B cell (primary cell): ENCODE measurements around the gene CCM2. TPM values are rescaled to one million over a fixed set of nuclear protein-coding genes. Genes with fewer than 3 reads are reported as not detected.

Source experiments
- ATAC-seq: fragments of 200-7000 bp; cut with Tn5 transposase; one replicate; pipeline ENCODE4 v1.10.0; 2021; ENCODE audit warnings: low read depth, mild to moderate bottlenecking, moderate number of reproducible peaks, moderate library complexity
- CTCF ChIA-PET: fragments of 350-600 bp; sonication (Branson Sonifier 250); formaldehyde crosslinking; loops from one replicate; lab custom pipeline; 2021; ENCODE audit warnings: antibody characterized with exemption, inconsistent platforms; lab: Charles Lee
- POLR2A ChIA-PET: fragments of 350-600 bp; sonication (Branson Sonifier 250); formaldehyde crosslinking; loops from one replicate; lab custom pipeline; 2021; ENCODE audit warnings: antibody characterized with exemption; lab: Charles Lee
- DNase-seq: peaks from one replicate; pipeline ENCODE4 v3.0.0; 2013
- H2AFZ ChIP-seq: 2 replicates; pipeline ENCODE4 v1.6.1; 2012; ENCODE audit warnings: mild to moderate bottlenecking, low read depth, low read length; ENCODE audit not compliant: insufficient read depth, poor library complexity, severe bottlenecking
- H3K27ac ChIP-seq, 2 donors: 1 replicate in 1 of 2; 2 replicates in 1 of 2; pipeline ENCODE4 v1.5.1; 2012 to 2013; ENCODE audit warnings: low read length in 2 of 2, mild to moderate bottlenecking in 2 of 2, moderate library complexity in 1 of 2
- H3K27me3 ChIP-seq, 4 experiments: fragments of 200-600 bp in 1 of 4; sonication (generic) in 1 of 4; replicated peaks in 1 of 4; 1 replicate in 2 of 4; 2 replicates in 2 of 4; pipeline versions ENCODE4 v1.6.1 to v1.7.0; 2013 to 2016; ENCODE audit warnings: low read length in 3 of 4, mild to moderate bottlenecking in 2 of 4, mixed read lengths in 1 of 4, moderate library complexity in 1 of 4; ENCODE audit not compliant: insufficient read depth in 4 of 4, control insufficient read depth in 3 of 4; ENCODE audit errors: control extremely low read depth in 1 of 4
- H3K36me3 ChIP-seq, 2 experiments: replicated peaks in 1 of 2; 1 replicate in 1 of 2; 2 replicates in 1 of 2; pipeline versions ENCODE4 v1.6.1 to v1.7.1; 2013; ENCODE audit warnings: low read length in 1 of 2; ENCODE audit not compliant: insufficient read depth in 2 of 2, control insufficient read depth in 1 of 2; ENCODE audit errors: control extremely low read depth in 1 of 2, extremely low read depth in 1 of 2
- H3K4me1 ChIP-seq, 2 donors: fragments of 200-600 bp in 1 of 2; sonication (generic) in 1 of 2; 1 replicate in 1 of 2; 2 replicates in 1 of 2; pipeline versions ENCODE4 v1.5.1 to v1.6.1; 2013 to 2017; ENCODE audit warnings: low read length in 2 of 2; ENCODE audit not compliant: control insufficient read depth in 2 of 2, insufficient read depth in 2 of 2
- H3K4me2 ChIP-seq: replicated peaks from 2 replicates; pipeline ENCODE3; 2012; ENCODE audit warnings: mild to moderate bottlenecking, low read depth, low read length; ENCODE audit not compliant: poor library complexity, severe bottlenecking
- H3K4me3 ChIP-seq, 5 experiments: fragments of 200-600 bp in 1 of 5; sonication (generic) in 1 of 5; 1 replicate in 3 of 5; 2 replicates in 2 of 5; pipeline versions ENCODE4 v1.5.1 to v1.7.0; 2011 to 2016; ENCODE audit warnings: low read length in 4 of 5, mild to moderate bottlenecking in 4 of 5, low read depth in 2 of 5, control low read depth in 1 of 5, moderate library complexity in 1 of 5; ENCODE audit not compliant: insufficient read depth in 1 of 5; ENCODE audit errors: control extremely low read depth in 1 of 5, extremely low read depth in 1 of 5
- H3K79me2 ChIP-seq: fragments of 200-600 bp; sonication (generic); one replicate; pipeline ENCODE4 v1.6.0; 2016; ENCODE audit warnings: low read length; ENCODE audit not compliant: control insufficient read depth, insufficient read depth
- H3K9ac ChIP-seq: fragments of 200-600 bp; sonication (generic); 2 replicates; pipeline ENCODE4 v1.6.1; 2017; ENCODE audit warnings: mild to moderate bottlenecking, low read length, moderate library complexity
- H3K9me3 ChIP-seq, 3 donors: one replicate each; pipeline versions ENCODE4 v1.6.1 to v1.7.1; 2013; ENCODE audit warnings: low read length in 2 of 3; ENCODE audit not compliant: control insufficient read depth in 2 of 3, insufficient read depth in 1 of 3; ENCODE audit errors: control extremely low read depth in 1 of 3
- H4K20me1 ChIP-seq: 2 replicates; pipeline ENCODE4 v1.6.0; 2012; ENCODE audit warnings: mild to moderate bottlenecking, low read length; ENCODE audit not compliant: insufficient read depth, control insufficient read depth, poor library complexity, severe bottlenecking
- H3K27ac Mint-ChIP-seq: one replicate; pipeline ENCODE4 v1.8.0; 2021; ENCODE audit warnings: mixed read lengths
- H3K27me3 Mint-ChIP-seq: one replicate; pipeline ENCODE4 v1.8.0; 2021; ENCODE audit warnings: mixed read lengths
- H3K4me1 Mint-ChIP-seq: one replicate; pipeline ENCODE4 v1.8.0; 2021; ENCODE audit warnings: mixed read lengths
- H3K4me3 Mint-ChIP-seq: one replicate; pipeline ENCODE4 v1.8.0; 2021; ENCODE audit warnings: mixed read lengths
- H3K9me3 Mint-ChIP-seq: one replicate; pipeline ENCODE4 v1.8.0; 2022; ENCODE audit warnings: mixed read lengths; ENCODE audit not compliant: insufficient read depth
- EZH2 ChIP-seq: IDR thresholded peaks from 2 replicates; pipeline ENCODE4 v1.6.1; 2012; ENCODE audit warnings: borderline replicate concordance, low read depth, mild to moderate bottlenecking, moderate library complexity, low read length; ENCODE audit not compliant: insufficient read depth, poor library complexity, severe bottlenecking
- WGBS: methylation state at CpG from one replicate; pipeline ENCODE4 v1.1.5; 2013; ENCODE audit warnings: missing lambda C conversion rate; ENCODE audit not compliant: insufficient coverage; 5-methylcytosine and 5-hydroxymethylcytosine counted together
- intact Hi-C: fragments of 100-400 bp; cut with micrococcal nuclease; formaldehyde crosslinking; loops from one replicate; pipeline ENCODE4 v1.10.0; 2022
- polyA plus RNA-seq: library from polyadenylated mRNA; depleted of rRNA; stranded (reverse); fragments of >200 nt; gene quantifications from 2 replicates; pipeline ENCODE4 v1.2.3, GENCODE V29; 2012
- total RNA-seq, 2 donors: library from RNA; stranded (reverse); fragments of 120-200 nt in 1 of 2; gene quantifications; 1 replicate in 1 of 2; 2 replicates in 1 of 2; pipeline versions ENCODE4 v1.2.3 to v1.2.4, GENCODE V29; 2013 to 2022
- TF ChIP-seq, protein P1 (sequence below): fragments of 200-600 bp; IDR thresholded peaks from one replicate; pipeline ENCODE4 v1.8.0; 2022; ENCODE audit warnings: antibody characterized with exemption, mild to moderate bottlenecking

CCM2 gene
- total and polyA plus RNA-seq, 2 donors (not counting 1 experiment from before 2014, with no cell fraction given) = 150 to 201 TPM

GRCh38 chr7:45066409-45066808, 66.4 kb downstream of the CCM2 start:
- WGBS = 70% methylated on average over 5 of the region's 7 CpGs
- H3K9ac ChIP-seq = no peak overlapping the region
- peaks cover 100% of the 10 kb centered on the region for H4K20me1 ChIP-seq
- H3K9me3 ChIP-seq = no peaks in the 10 kb centered on the region
- no peaks in the 10 kb centered on the region for H3K27me3 ChIP-seq
- H3K27ac ChIP-seq = no peak overlapping the region
- H3K4me1 ChIP-seq = peaks cover 16 to 19% of the 10 kb centered on the region in 2 donors
- no peak overlapping the region for H3K4me3 Mint-ChIP-seq
- no peak overlapping the region for H3K4me3 ChIP-seq
- no peak overlapping the region for H2AFZ ChIP-seq
- peaks cover 0 to 94% of the 10 kb centered on the region in 2 experiments for H3K36me3 ChIP-seq
- CTCF ChIA-PET = no interaction called here
- peak overlapping the region; percentile 10 for H3K27ac Mint-ChIP-seq
- H3K27me3 Mint-ChIP-seq = no peaks in the 10 kb centered on the region
- peaks cover 85% of the 10 kb centered on the region for H3K79me2 ChIP-seq
- no peak overlapping the region for H3K4me2 ChIP-seq
- H3K9me3 Mint-ChIP-seq = no peaks in the 10 kb centered on the region
- TF ChIP-seq, protein P1, sequence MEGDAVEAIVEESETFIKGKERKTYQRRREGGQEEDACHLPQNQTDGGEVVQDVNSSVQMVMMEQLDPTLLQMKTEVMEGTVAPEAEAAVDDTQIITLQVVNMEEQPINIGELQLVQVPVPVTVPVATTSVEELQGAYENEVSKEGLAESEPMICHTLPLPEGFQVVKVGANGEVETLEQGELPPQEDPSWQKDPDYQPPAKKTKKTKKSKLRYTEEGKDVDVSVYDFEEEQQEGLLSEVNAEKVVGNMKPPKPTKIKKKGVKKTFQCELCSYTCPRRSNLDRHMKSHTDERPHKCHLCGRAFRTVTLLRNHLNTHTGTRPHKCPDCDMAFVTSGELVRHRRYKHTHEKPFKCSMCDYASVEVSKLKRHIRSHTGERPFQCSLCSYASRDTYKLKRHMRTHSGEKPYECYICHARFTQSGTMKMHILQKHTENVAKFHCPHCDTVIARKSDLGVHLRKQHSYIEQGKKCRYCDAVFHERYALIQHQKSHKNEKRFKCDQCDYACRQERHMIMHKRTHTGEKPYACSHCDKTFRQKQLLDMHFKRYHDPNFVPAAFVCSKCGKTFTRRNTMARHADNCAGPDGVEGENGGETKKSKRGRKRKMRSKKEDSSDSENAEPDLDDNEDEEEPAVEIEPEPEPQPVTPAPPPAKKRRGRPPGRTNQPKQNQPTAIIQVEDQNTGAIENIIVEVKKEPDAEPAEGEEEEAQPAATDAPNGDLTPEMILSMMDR = no peak
- TF ChIP-seq EZH2 = no peak
- no peak for DNase-seq
- intact Hi-C loops = loop anchor here (10.0 kb wide), 1 partner anchor 62 kb away; the partner anchor contains the start of gene CCM2
- POLR2A ChIA-PET = no interaction called here
- ATAC-seq = no peak
- H3K4me1 Mint-ChIP-seq = peaks cover 34% of the 10 kb centered on the region

DNA sequence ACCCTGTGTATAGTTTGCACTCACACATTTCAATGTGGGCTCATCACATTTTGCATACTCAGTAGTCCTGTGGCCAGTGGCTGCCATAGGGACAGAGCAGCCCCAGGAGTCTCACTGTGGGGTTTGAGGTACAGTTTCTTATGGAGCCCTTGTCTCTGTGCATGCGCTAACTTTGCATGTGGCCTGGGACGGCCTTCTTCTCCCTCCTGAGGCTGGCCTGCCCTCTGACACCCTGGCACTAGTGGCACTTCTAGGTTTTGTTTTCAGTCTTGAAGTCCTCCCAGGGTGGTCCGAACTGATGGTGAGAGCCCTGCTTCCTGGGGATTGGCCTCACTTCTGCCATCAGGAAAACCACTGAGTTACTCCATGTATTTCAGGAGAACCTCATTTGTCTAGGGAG, 67.6 kb downstream of the CCM2 start:
- DNase-seq = no peak

More for the DNA sequence above, 67.6 kb downstream of the CCM2 start:
- Histone ChIP-seq H3K9me3 (no peaks in the 10 kb centered on the region), H3K79me2 (peaks cover 74% of the 10 kb centered on the region), H3K4me1 (peaks cover 8 to 10% of the 10 kb centered on the region in 2 donors), H4K20me1 (peaks cover 100% of the 10 kb centered on the region), H3K27ac (no peak overlapping the region), H3K27me3 (no peaks in the 10 kb centered on the region), H2AFZ (no peak overlapping the region), H3K9ac (no peak overlapping the region), H3K4me3 (no peak overlapping the region), H3K36me3 (peaks cover 0 to 94% of the 10 kb centered on the region in 2 experiments), H3K4me2 (no peak overlapping the region)
- Mint-ChIP-seq H3K4me3 (no peak overlapping the region), H3K4me1 (peaks cover 22% of the 10 kb centered on the region), H3K27me3 (no peaks in the 10 kb centered on the region), H3K9me3 (no peaks in the 10 kb centered on the region), H3K27ac (no peak overlapping the region)
- ATAC-seq = no peak
- TF ChIP-seq EZH2 = no peak
- TF ChIP-seq, protein P1 = no peak
- ChIA-PET POLR2A (interaction anchor here (0.7 kb wide), 1 partner anchor 38 kb away, joined by 3 read pairs; no protein-coding TSS in a partner anchor), CTCF (interaction anchor here (0.7 kb wide), 1 partner anchor 15 kb away, joined by 4 read pairs; no protein-coding TSS in a partner anchor)
- intact Hi-C loops = loop anchor here (10.0 kb wide), 1 partner anchor 63 kb away; the partner anchor contains the start of gene CCM2
- WGBS = 100% methylated on average over 3 of the region's 3 CpGs
